ENCODE data around the gene NREP. TPM values are rescaled to one million over a fixed set of nuclear protein-coding genes. Genes with fewer than 3 reads are reported as not detected.

Gene NREP
- total and polyA plus RNA-seq, 3 donors from 2014 or later = 17.0 to 28.0 (median 25.2) TPM

GRCh38 chr5:111738118-111738517 lies 18.9 kb downstream of the NREP start:
- intact Hi-C loops (cut with DNase I; ENCODE audit: low total_unique reads) = no loop called here
- TF ChIP-seq CTCF (IDR thresholded peaks at IDR 0.05) = no peak
- no peak for TF ChIP-seq POLR2A (IDR thresholded peaks at IDR 0.05)
- 81 to 86% methylated on average over 5 of the region's 5 CpGs for WGBS, 2 donors
- Histone ChIP-seq H3K36me3 (ENCODE audit: low read depth, missing control alignments) (no peaks in the 10 kb centered on the region), H3K4me1 (peaks cover 6% of the 10 kb centered on the region), H3K4me3 (no peak overlapping the region), H3K9me3 (no peaks in the 10 kb centered on the region), H3K27me3 (no peaks in the 10 kb centered on the region), H3K27ac (no peak overlapping the region)
- no peak for DNase-seq

- peaks cover 6% of the 10 kb centered on the region for H3K4me1 ChIP-seq
- H3K9me3 ChIP-seq = no peaks in the 10 kb centered on the region
- no peak for TF ChIP-seq POLR2A (IDR thresholded peaks at IDR 0.05)
- no peak for TF ChIP-seq CTCF (IDR thresholded peaks at IDR 0.05)
- H3K27ac ChIP-seq = no peak overlapping the region
- intact Hi-C loops (cut with DNase I; ENCODE audit: low total_unique reads) = no loop called here
- no peaks in the 10 kb centered on the region for H3K36me3 ChIP-seq (ENCODE audit: low read depth, missing control alignments)
- 19 to 36% methylated on average over 1 of the region's 1 CpG for WGBS, 2 donors
- no peaks in the 10 kb centered on the region for H3K27me3 ChIP-seq
- no peak for DNase-seq
- H3K4me3 ChIP-seq = no peak overlapping the region
These were observed 19.3 kb downstream of the NREP start for GRCh38 chr5:111737716-111738115.

- intact Hi-C loops (cut with DNase I; ENCODE audit: low total_unique reads) = no loop called here
These were observed 21.3 kb downstream of the NREP start for GRCh38 chr5:111735583-111736270.

GRCh38 chr5:111734597-111734996 lies 22.4 kb downstream of the NREP start:
- H3K9me3 ChIP-seq = no peaks in the 10 kb centered on the region
- no peaks in the 10 kb centered on the region for H3K27me3 ChIP-seq
- no peak for DNase-seq
- TF ChIP-seq POLR2A (IDR thresholded peaks at IDR 0.05) (no peak), CTCF (IDR thresholded peaks at IDR 0.05) (no peak)
- no peaks in the 10 kb centered on the region for H3K36me3 ChIP-seq (ENCODE audit: low read depth, missing control alignments)
- H3K27ac ChIP-seq = no peak overlapping the region
- no peak overlapping the region for H3K4me3 ChIP-seq
- WGBS, 2 donors = 56 to 62% methylated on average over 3 of the region's 3 CpGs
- peaks cover 6% of the 10 kb centered on the region for H3K4me1 ChIP-seq
- intact Hi-C loops (cut with DNase I; ENCODE audit: low total_unique reads) = no loop called here

More at GRCh38 chr5:111735583-111736270, 21.3 kb downstream of the NREP start:
- Histone ChIP-seq H3K4me3 (no peak overlapping the region), H3K4me1 (peaks cover 6% of the 10 kb centered on the region), H3K27me3 (no peaks in the 10 kb centered on the region), H3K36me3 (ENCODE audit: low read depth, missing control alignments) (no peaks in the 10 kb centered on the region), H3K9me3 (no peaks in the 10 kb centered on the region), H3K27ac (no peak overlapping the region)
- 69 to 76% methylated on average over 8 of the region's 8 CpGs for WGBS, 2 donors
- no peak for DNase-seq
- no peak for TF ChIP-seq POLR2A (IDR thresholded peaks at IDR 0.05)
- no peak for TF ChIP-seq CTCF (IDR thresholded peaks at IDR 0.05)

GRCh38 chr5:111734013-111734412 lies 23.0 kb downstream of the NREP start:
- H3K27me3 ChIP-seq = no peaks in the 10 kb centered on the region
- H3K4me1 ChIP-seq = peaks cover 6% of the 10 kb centered on the region
- H3K4me3 ChIP-seq = no peak overlapping the region
- no peaks in the 10 kb centered on the region for H3K36me3 ChIP-seq (ENCODE audit: low read depth, missing control alignments)
- no peak overlapping the region for H3K27ac ChIP-seq
- intact Hi-C loops (cut with DNase I; ENCODE audit: low total_unique reads) = no loop called here
- WGBS, 2 donors = 45 to 50% methylated on average over 5 of the region's 6 CpGs
- no peaks in the 10 kb centered on the region for H3K9me3 ChIP-seq
- no peak for TF ChIP-seq POLR2A (IDR thresholded peaks at IDR 0.05)
- TF ChIP-seq CTCF (IDR thresholded peaks at IDR 0.05) = no peak
- no peak for DNase-seq

Data from testis (tissue), 3 donors.